GM21825 (cell line): Measurements from ENCODE around the gene CEMP1.
A peak's percentile ranks its signal among the peaks of the same experiment; 100 is the strongest.

Source experiments
- ATAC-seq: cut with Tn5 transposase; IDR thresholded peaks from one replicate; pipeline ENCODE4 v1.9.1; 2021; ENCODE audit warnings: mild to moderate bottlenecking, moderate library complexity; ENCODE audit not compliant: unreplicated experiment

Gene CEMP1

DNA sequence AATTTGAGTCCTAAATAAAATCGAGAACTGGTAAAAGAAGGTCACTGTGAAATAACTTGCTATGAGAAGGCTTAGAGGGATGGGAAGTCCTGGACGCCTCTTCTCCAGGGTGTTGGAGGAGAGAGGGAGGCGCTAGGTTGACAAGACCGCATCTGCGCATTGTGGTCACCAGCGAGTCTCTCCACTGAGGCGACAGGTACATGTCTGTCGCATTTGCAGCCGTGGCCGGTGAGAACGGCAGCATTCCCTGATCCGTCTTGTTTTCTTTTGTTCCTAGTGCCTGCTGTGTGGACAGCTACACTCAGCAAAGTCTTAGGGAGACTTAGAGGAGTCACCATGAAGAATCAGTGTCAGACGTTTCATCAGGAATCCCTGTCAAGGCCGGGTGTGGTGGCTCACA, 25.5 kb downstream of the CEMP1 start:
- no peak for ATAC-seq

- ATAC-seq: no peak
These were observed 29.0 kb downstream of the CEMP1 start for GRCh38 chr16:2501946-2502895.

DNA sequence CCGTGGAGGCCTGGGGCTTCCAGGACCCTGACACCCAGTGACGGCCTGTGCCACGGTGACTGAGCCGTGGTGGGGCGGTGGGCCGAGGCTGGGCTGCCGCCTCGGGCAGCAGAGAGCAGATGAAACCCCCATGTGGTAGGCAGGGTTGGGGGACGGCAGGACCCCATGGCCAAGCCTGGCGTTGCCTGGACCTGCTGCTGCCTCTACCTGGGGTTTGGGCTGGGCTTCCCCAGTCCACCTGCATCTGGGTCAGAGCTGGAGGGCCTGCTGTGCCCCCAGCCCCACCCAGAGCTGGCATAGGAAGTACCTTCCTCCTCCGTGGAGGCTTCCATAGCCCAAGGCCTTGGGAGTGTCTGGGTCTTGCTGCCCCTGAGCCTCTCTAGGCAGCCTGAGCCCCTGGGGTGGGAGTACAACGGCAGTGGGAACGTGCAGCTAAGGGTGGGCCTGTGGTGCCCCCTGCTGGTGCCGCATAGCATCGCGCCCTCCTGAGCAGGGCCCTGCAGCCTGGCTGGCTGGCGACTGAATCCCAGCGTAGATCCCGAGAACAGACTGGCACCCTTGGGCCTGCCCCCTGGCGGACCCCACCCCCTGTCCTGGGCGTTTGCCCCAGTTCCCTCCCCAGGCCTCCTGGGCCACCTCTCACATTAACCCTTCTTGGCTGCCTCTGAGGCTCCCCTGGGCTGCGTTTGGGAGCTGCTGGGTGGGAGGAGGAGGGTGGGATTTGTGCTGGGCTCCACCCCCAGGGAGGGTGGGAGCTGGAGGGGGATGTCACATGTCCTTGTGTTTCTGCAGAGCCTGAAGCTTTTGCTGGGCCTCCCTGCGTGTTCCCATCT, 30.1 kb downstream of the CEMP1 start:
- ATAC-seq: peak; percentile 60

DNA sequence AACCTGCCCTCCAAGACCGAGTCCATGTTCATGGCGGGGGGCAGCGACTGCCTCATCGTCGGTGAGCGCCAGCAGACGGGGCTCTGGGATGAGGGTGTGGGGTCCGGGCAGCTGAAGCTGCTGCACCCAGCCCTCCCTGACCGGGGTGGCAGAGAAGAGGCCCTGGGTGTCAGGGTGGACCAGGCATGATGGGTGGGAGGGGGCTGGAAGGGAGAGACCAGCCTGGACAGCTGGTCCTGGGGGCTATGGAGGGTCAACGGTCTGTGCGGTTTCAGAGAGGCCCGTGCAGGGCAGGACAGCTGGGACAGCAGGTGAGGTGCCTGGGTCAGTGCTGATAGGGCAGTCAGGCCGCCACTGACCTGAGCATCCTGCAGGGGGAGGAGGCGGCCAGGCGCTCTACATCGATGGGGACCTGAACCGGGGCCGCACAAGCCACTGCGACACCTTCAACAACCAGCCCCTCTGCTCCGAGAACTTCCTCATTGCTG, 30.7 kb downstream of the CEMP1 start:
- ATAC-seq: no peak

DNA sequence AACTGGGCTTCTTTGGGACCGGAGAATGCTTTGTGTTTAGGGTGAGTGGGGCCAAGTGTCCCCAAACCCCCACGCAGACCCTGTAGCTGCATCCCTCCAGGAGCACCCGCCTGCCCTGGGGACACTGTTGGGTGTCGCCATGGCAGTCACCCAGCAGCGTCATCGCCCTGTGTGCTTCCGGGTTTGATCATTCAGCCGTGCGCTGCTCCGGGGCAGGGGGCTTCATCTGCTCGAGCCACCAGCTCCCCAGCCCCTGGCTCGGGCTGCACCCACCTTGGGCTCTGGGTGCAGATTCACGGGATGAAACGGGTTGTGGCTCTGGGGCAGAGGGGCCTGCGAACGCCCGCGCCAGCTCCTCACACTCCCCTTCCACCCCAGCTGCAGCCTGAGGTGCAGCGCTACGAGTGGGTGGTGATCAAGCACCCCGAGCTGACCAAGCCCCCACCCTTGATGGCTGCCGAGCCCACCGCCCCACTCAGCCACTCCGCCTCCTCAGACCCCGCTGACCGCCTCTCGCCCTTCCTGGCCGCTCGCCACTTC, 31.2 kb downstream of the CEMP1 start:
- ATAC-seq: no peak

- no peak for ATAC-seq
These were observed 31.8 kb downstream of the CEMP1 start for GRCh38 chr16:2499454-2499853.

- no peak for ATAC-seq
These were observed 32.5 kb downstream of the CEMP1 start for GRCh38 chr16:2498531-2499253.

DNA sequence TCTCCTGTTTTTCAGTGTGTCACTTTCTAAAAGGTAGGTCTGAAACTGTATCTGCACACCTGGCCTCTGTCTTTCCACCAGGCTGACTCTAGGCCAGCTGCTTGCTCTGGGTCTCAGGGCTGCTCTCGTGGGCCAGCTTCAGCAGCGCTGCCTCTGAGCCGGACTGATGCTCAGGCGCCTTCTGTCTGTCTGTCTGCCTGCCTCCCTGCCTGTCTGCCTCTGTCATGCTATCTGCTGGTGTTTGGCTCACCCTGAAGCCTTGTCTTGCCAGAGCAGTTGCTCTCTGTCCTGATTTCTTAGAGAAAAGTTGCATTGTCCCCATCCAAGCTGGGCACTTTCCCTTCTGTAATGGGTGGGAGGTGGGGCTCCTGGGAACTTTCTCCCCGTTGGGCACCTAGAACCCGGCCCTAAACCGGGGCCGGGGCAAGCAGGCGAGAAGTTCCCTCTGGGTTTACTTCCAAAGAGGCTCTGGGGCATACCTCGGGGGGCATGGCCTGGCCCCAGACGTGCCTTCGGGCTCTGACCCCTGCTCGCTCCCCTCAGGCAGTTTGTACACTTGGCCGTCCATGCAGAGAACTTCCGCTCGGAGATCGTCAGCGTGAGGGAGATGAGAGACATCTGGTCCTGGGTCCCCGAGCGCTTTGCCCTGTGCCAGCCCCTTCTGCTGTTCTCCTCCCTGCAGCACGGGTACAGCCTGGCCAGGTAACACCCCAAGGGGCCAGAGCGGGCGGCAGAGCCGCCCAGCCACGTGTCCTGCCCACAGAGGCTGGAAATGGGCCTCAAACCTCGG, 33.3 kb downstream of the CEMP1 start:
- no peak for ATAC-seq

- ATAC-seq: no peak
These were observed 34.0 kb downstream of the CEMP1 start for GRCh38 chr16:2497116-2497630.

DNA sequence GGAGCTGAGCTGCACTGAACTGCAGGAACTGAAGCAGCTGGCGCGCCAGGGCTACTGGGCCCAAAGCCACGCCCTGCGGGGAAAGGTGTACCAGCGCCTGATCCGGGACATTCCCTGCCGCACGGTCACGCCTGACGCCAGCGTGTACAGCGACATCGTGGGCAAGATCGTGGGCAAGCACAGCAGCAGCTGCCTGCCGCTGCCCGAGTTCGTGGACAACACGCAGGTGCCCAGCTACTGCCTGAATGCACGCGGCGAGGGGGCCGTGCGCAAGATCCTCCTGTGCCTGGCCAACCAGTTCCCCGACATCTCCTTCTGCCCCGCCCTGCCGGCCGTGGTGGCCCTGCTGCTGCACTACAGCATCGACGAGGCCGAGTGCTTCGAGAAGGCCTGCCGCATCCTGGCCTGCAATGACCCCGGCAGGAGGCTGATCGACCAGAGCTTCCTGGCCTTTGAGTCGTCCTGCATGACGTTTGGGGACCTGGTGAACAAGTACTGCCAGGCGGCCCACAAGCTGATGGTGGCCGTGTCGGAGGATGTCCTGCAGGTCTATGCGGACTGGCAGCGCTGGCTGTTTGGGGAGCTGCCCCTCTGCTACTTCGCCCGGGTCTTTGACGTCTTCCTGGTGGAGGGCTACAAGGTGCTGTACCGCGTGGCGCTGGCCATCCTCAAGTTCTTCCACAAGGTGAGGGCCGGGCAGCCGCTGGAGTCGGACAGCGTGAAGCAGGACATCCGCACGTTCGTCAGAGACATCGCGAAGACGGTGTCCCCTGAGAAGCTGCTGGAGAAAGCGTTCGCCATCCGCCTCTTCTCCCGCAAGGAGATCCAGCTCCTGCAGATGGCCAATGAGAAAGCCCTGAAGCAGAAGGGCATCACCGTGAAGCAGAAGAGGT, 34.7 kb downstream of the CEMP1 start:
- ATAC-seq: no peak

DNA sequence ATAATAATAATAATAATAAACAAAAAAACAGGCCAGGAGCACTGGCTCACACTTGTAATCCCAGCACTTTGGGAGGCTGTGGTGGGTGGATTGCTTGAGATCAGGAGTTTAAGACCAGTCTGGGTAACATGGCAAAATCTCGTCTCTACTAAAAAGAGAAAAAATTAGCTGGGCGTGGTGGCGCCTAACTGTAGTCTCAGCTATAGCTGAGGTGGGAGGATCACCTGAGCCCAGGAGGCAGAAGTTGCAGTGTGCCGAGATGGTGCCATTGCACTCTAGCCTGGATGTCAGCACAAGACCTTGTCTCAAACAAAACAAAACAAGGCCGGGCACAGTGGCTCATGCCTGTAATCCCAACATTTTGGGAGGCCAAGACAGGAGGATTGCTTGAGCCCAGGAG, 36.2 kb downstream of the CEMP1 start:
- no peak for ATAC-seq

DNA sequence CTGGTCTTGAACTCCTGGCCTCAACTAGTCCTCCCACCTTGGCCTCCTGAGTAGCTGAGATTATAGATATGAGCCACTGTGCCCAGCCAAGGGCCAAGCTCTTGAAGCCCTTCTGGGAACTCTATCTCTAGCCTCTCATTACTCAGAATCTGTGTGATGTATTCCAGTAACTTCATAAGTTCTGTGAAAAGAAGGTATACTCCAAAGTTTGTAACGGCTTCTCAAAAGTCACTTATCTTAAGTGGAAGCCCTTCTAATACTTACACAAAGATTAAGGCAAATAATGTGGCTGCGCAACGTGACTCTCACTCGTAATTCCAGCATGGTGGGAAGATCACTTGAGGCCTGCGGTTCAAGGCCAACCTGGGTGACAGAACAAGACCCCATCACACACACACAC, 36.6 kb downstream of the CEMP1 start:
- no peak for ATAC-seq

DNA sequence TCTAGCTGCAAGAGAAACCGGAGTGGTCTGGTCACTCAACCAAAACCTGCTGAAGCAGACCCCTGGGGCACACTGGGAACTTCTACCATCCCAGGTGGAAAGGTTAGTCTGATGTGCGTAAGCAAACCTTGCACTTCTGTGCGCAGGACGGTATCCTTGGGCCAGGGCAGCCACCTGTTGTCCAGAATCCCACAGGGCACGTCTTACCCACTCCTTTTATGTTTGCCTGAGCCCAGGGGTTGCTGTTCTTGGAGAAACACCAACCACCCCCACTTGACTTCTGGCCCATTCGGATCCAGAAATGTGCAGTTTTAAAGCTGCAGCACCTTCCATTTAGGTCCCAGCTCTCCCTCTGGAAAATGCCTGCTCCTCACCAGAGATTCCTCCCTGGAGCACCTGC, 37.6 kb downstream of the CEMP1 start:
- ATAC-seq: no peak

GRCh38 chr16:2492292-2492691, 38.9 kb downstream of the CEMP1 start:
- no peak for ATAC-seq

DNA sequence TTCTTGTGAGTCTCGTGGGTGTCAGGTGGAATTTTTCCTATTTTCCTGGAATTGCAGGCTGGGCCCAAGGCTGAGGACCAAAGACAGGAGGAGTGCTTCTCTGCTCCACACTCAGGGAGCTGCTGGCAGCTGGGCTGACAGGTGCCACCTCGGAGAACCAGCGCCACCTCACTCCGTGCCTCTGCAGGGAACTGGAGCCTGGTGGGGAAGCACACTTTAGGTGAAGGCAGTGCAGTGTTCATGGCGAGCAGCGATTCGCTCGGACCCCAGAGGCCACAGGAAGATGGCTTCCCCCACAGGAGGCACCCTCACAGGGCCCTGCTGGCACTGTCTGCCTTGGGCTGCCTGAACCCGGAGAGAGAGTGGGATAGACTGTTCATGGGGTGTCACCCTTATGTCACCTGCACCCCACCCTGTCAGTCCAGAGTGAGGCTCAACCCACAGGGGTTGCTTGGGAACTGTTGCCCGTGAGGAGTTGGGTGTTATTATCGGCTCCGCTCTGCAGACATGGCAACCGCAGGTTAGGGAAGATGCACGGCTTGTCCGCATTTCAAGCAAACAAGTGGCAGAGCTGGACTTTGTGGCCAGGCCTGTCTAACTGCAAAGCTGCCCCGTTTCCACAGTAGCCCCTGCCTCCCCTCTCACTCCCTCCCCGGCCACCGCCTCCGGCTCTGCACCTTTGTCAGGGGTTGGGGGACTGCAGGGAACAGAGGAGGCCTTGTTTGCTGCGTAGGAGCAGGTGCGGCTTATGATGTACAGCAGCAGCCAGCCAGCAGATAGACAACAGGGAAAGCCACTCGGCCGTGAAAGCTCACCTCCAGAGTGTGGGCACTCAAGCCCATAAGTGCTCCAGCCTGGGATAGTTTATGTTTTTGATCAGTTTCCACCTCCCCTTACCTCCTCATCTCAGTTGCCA, 40.8 kb downstream of the CEMP1 start:
- ATAC-seq: no peak

DNA sequence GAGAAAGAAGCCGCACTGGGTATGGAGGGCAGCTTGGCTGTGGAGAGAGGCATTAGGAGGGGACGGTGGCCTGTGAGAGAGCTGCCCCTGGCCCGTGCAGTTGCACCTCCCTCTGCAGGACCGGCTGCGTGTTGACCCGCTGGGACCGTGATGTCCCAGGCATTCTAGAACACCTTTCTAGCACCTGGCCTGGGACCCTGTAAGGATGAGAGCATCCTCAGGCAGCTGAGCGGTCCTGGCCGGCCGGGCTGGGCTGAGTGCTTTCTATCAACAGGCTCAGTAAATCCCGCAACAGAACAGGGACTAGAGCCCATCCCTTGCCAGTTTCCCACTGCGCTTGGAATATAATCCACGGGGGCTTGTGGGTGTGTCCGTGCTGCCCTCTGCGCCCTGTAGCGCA, 41.6 kb downstream of the CEMP1 start:
- ATAC-seq: no peak

- ATAC-seq: no peak
These were observed 43.2 kb downstream of the CEMP1 start for GRCh38 chr16:2487903-2488531.
